Smooth muscle cell (in vitro differentiated cells): Measurements from ENCODE around the gene FAM83D. TPM values are rescaled to one million over a fixed set of nuclear protein-coding genes. Genes with fewer than 3 reads are reported as not detected.

Experiments
- DNase-seq: peaks from one replicate; lab custom pipeline; 2025; ENCODE audit not compliant: unreplicated experiment; lab: John Stamatoyannopoulos, UW
- H2AFZ ChIP-seq: fragments of 200-600 bp; sonication (generic); 2 replicates; pipeline ENCODE4 v1.6.0; 2016; ENCODE audit warnings: antibody characterized with exemption, low read depth, mild to moderate bottlenecking
- H3F3A ChIP-seq: fragments of 200-600 bp; sonication (generic); 2 replicates; pipeline ENCODE4 v1.6.0; 2017; ENCODE audit warnings: antibody characterized with exemption, low read depth
- H3K27ac ChIP-seq: fragments of 200-600 bp; sonication (generic); 2 replicates; pipeline ENCODE4 v1.5.1; 2016; ENCODE audit warnings: low read depth, mild to moderate bottlenecking
- H3K27me3 ChIP-seq: fragments of 200-600 bp; sonication (generic); 2 replicates; pipeline ENCODE4 v1.6.1; 2016; ENCODE audit warnings: low read depth, mild to moderate bottlenecking
- H3K36me3 ChIP-seq: fragments of 200-600 bp; sonication (generic); 2 replicates; pipeline ENCODE4 v1.5.1; 2016; ENCODE audit warnings: low read depth
- H3K4me1 ChIP-seq: fragments of 200-600 bp; sonication (generic); 2 replicates; pipeline ENCODE4 v1.5.1; 2016; ENCODE audit warnings: low read depth
- H3K4me2 ChIP-seq: fragments of 200-600 bp; sonication (generic); 2 replicates; pipeline ENCODE4 v1.6.0; 2016; ENCODE audit warnings: mild to moderate bottlenecking
- H3K4me3 ChIP-seq: fragments of 200-600 bp; sonication (generic); 2 replicates; pipeline ENCODE4 v1.5.1; 2016; ENCODE audit warnings: mild to moderate bottlenecking
- H3K79me2 ChIP-seq: fragments of 200-600 bp; sonication (generic); 2 replicates; pipeline ENCODE4 v1.6.0; 2016; ENCODE audit warnings: low read depth, mild to moderate bottlenecking
- H3K9ac ChIP-seq: fragments of 200-600 bp; sonication (generic); 2 replicates; pipeline ENCODE4 v1.6.0; 2016; ENCODE audit warnings: low read depth
- H3K9me3 ChIP-seq: fragments of 200-600 bp; sonication (generic); replicated peaks from 2 replicates; pipeline ENCODE4 v1.5.1; 2016; ENCODE audit warnings: low read depth
- H4K20me1 ChIP-seq: fragments of 200-600 bp; sonication (generic); 2 replicates; pipeline ENCODE4 v1.6.0; 2016; ENCODE audit warnings: low read depth
- CTCF ChIP-seq: fragments of 200-600 bp; sonication (generic); IDR thresholded peaks from 2 replicates; pipeline ENCODE4 v1.5.1; 2017; ENCODE audit warnings: borderline replicate concordance, mild to moderate bottlenecking, antibody characterized with exemption; ENCODE audit not compliant: insufficient read depth, poor library complexity, severe bottlenecking
- WGBS: methylation state at CpG from one replicate; pipeline ENCODE4 v1.1.7; 2016; ENCODE audit warnings: low lambda C conversion rate; 5-methylcytosine and 5-hydroxymethylcytosine counted together
- polyA plus RNA-seq: library from polyadenylated mRNA; unstranded; fragments of >200 nt; fragmentation: Nextera tagmentation; extraction: Ambion mirVana; gene quantifications from 2 replicates; pipeline ENCODE4 v1.2.1, GENCODE V29; 2016
- total RNA-seq: library from RNA; depleted of rRNA; stranded (reverse); fragments of >200 nt; gene quantifications from 2 replicates; pipeline ENCODE4 v1.2.3, GENCODE V29; 2014

FAM83D gene
- total and polyA plus RNA-seq, 2 experiments from 2014 or later: 5.7 to 10.7 TPM

GRCh38 chr20:38892091-38892981 lies 33.9 kb upstream of the FAM83D start:
- Histone ChIP-seq H3K79me2 (no peaks in the 10 kb centered on the region), H3K9me3 (no peaks in the 10 kb centered on the region), H3K4me3 (no peak overlapping the region), H3K4me1 (no peaks in the 10 kb centered on the region), H3K27me3 (peaks cover 36% of the 10 kb centered on the region), H3K27ac (no peak overlapping the region), H3K36me3 (no peaks in the 10 kb centered on the region), H3F3A (no peaks in the 10 kb centered on the region), H3K4me2 (no peak overlapping the region), H2AFZ (no peak overlapping the region), H3K9ac (no peak overlapping the region), H4K20me1 (no peaks in the 10 kb centered on the region)
- DNase-seq: no peak
- no peak for TF ChIP-seq CTCF
- WGBS: 84% methylated on average over 11 of the region's 11 CpGs

- 50% methylated on average over 6 of the region's 6 CpGs for WGBS
Measured at GRCh38 chr20:38893056-38893564, 33.1 kb upstream of the FAM83D start.

GRCh38 chr20:38893565-38894090 lies 32.6 kb upstream of the FAM83D start:
- H3K4me2 ChIP-seq: no peak overlapping the region
- peak; percentile 15 for DNase-seq
- peaks cover 44% of the 10 kb centered on the region for H3K27me3 ChIP-seq
- WGBS: 17% methylated on average over 23 of the region's 25 CpGs
- H3K36me3 ChIP-seq: no peaks in the 10 kb centered on the region
- no peak overlapping the region for H3K9ac ChIP-seq
- no peak overlapping the region for H3K27ac ChIP-seq
- no peaks in the 10 kb centered on the region for H4K20me1 ChIP-seq
- no peaks in the 10 kb centered on the region for H3K4me1 ChIP-seq
- TF ChIP-seq CTCF: peak; percentile 94
- H3K79me2 ChIP-seq: no peaks in the 10 kb centered on the region
- no peak overlapping the region for H3K4me3 ChIP-seq
- no peaks in the 10 kb centered on the region for H3K9me3 ChIP-seq
- H3F3A ChIP-seq: no peaks in the 10 kb centered on the region
- no peak overlapping the region for H2AFZ ChIP-seq

More at GRCh38 chr20:38893056-38893564, 33.1 kb upstream of the FAM83D start:
- DNase-seq: no peak
- Histone ChIP-seq H3K4me1 (no peaks in the 10 kb centered on the region), H4K20me1 (no peaks in the 10 kb centered on the region), H3F3A (no peaks in the 10 kb centered on the region), H3K9me3 (no peaks in the 10 kb centered on the region), H3K36me3 (no peaks in the 10 kb centered on the region), H3K9ac (no peak overlapping the region), H3K79me2 (no peaks in the 10 kb centered on the region), H3K27ac (no peak overlapping the region), H3K4me2 (no peak overlapping the region), H3K27me3 (peaks cover 41% of the 10 kb centered on the region), H3K4me3 (no peak overlapping the region), H2AFZ (no peak overlapping the region)
- no peak for TF ChIP-seq CTCF
